H1 (cell line): Measurements from ENCODE around the gene SLC13A5. TPM values are rescaled to one million over a fixed set of nuclear protein-coding genes. Genes with fewer than 3 reads are reported as not detected.
A peak's percentile ranks its signal among the peaks of the same experiment; 100 is the strongest.

ENCODE experiments used
- CTCF ChIA-PET: fragments of 300-600 bp; sonication (Branson Sonifier 250); formaldehyde crosslinking; loops from one replicate; lab custom pipeline; 2021; ENCODE audit not compliant: partially characterized antibody; lab: Charles Lee
- POLR2A ChIA-PET: fragments of 300-600 bp; sonication (Branson Sonifier 250); formaldehyde crosslinking; loops from one replicate; lab custom pipeline; 2021; ENCODE audit warnings: inconsistent platforms; ENCODE audit not compliant: partially characterized antibody; lab: Charles Lee
- DNase-seq, 2 experiments: peaks; one replicate each; pipeline versions ENCODE4 v3.0.0 to v3.0.0-alpha.2; 2010 to 2022; ENCODE audit warnings: low spot score in 2 of 2, low read depth in 1 of 2, mixed read lengths in 1 of 2
- FAIRE-seq: peaks from 2 replicates; lab custom pipeline; 2011; peaks lifted over from hg19 to GRCh38; lab: Jason Lieb, UNC
- H2AFZ ChIP-seq: 2 replicates; pipeline ENCODE4 v1.8.1; 2012; ENCODE audit warnings: low read length, inconsistent platforms
- H2AK5ac ChIP-seq: 2 replicates; pipeline ENCODE4 v1.6.1; 2013; ENCODE audit warnings: low read depth, low read length
- H2BK120ac ChIP-seq: replicated peaks from 2 replicates; pipeline ENCODE3; 2013; ENCODE audit warnings: low read depth, low read length, inconsistent platforms
- H2BK12ac ChIP-seq: 2 replicates; pipeline ENCODE4 v1.6.1; 2013; ENCODE audit warnings: low read depth, low read length
- H2BK15ac ChIP-seq: 2 replicates; pipeline ENCODE4 v1.6.1; 2013; ENCODE audit warnings: low read length
- H2BK20ac ChIP-seq: 2 replicates; pipeline ENCODE4 v1.6.1; 2013; ENCODE audit warnings: low read length
- H2BK5ac ChIP-seq: 2 replicates; pipeline ENCODE4 v1.6.1; 2013; ENCODE audit warnings: low read depth, low read length
- H3K14ac ChIP-seq: 2 replicates; pipeline ENCODE4 v1.6.1; 2013; ENCODE audit warnings: inconsistent platforms; ENCODE audit not compliant: insufficient read length
- H3K18ac ChIP-seq: 2 replicates; pipeline ENCODE4 v1.6.1; 2013; ENCODE audit warnings: low read length; ENCODE audit errors: extremely low read depth
- H3K23ac ChIP-seq: 2 replicates; pipeline ENCODE4 v1.6.1; 2013; ENCODE audit warnings: inconsistent platforms; ENCODE audit not compliant: insufficient read length
- H3K23me2 ChIP-seq: 2 replicates; pipeline ENCODE4 v1.6.1; 2013; ENCODE audit warnings: low read depth, low read length
- H3K27ac ChIP-seq: 2 replicates; pipeline ENCODE4 v1.6.1; 2011; ENCODE audit warnings: low read depth, low read length, inconsistent platforms
- H3K27me3 ChIP-seq, 4 experiments: replicated peaks in 1 of 4; 1 replicate in 1 of 4; 2 replicates in 3 of 4; pipeline versions ENCODE4 v1.6.1 to v1.8.1; 2011 to 2013; ENCODE audit warnings: low read length in 3 of 4, mild to moderate bottlenecking in 3 of 4, inconsistent platforms in 2 of 4, mixed read lengths in 2 of 4, moderate library complexity in 1 of 4; ENCODE audit not compliant: control insufficient read depth in 3 of 4, insufficient read depth in 3 of 4; ENCODE audit errors: extremely low read depth in 1 of 4
- H3K36me3 ChIP-seq, 4 experiments: 2 replicates each; pipeline versions ENCODE4 v1.6.1 to v1.8.1; 2011 to 2013; ENCODE audit warnings: mild to moderate bottlenecking in 4 of 4, low read length in 3 of 4, moderate library complexity in 2 of 4, control low read depth in 1 of 4, inconsistent platforms in 1 of 4; ENCODE audit not compliant: insufficient read depth in 4 of 4, control insufficient read depth in 2 of 4
- H3K4ac ChIP-seq: replicated peaks from 2 replicates; pipeline ENCODE3; 2013; ENCODE audit warnings: low read length, low read depth, mixed read lengths, inconsistent platforms; ENCODE audit not compliant: insufficient read length
- H3K4me1 ChIP-seq, 4 experiments: replicated peaks in 1 of 4; 1 replicate in 1 of 4; 2 replicates in 3 of 4; pipeline versions ENCODE4 v1.6.1 to v1.8.1; 2011 to 2013; ENCODE audit warnings: low read length in 3 of 4, inconsistent platforms in 2 of 4, mixed read lengths in 1 of 4; ENCODE audit not compliant: insufficient read depth in 4 of 4, control insufficient read depth in 3 of 4
- H3K4me2 ChIP-seq, 2 experiments: 2 replicates each; pipeline versions ENCODE4 v1.6.1 to v1.8.1; 2011 to 2013; ENCODE audit warnings: low read depth in 2 of 2, low read length in 2 of 2, control low read depth in 1 of 2, inconsistent platforms in 1 of 2, mild to moderate bottlenecking in 1 of 2; ENCODE audit not compliant: insufficient read depth in 1 of 2
- H3K4me3 ChIP-seq, 4 experiments: fragments of 200-600, 300-600 bp in 1 of 4; sonication (generic), shearing (Covaris generic), sonication (Bioruptor Twin) in 1 of 4; 2 replicates each; pipeline versions ENCODE4 v1.5.1 to v1.8.1; 2011 to 2016; ENCODE audit warnings: low read length in 4 of 4, low read depth in 3 of 4, control low read depth in 2 of 4, inconsistent platforms in 2 of 4, mild to moderate bottlenecking in 2 of 4, mixed read lengths in 1 of 4, moderate library complexity in 1 of 4; ENCODE audit not compliant: insufficient read depth in 2 of 4; ENCODE audit errors: extremely low read depth in 1 of 4
- H3K56ac ChIP-seq: replicated peaks from 2 replicates; pipeline ENCODE3; 2013; ENCODE audit warnings: low read depth, mild to moderate bottlenecking, mixed read lengths, low read length, inconsistent platforms; ENCODE audit not compliant: insufficient read length
- H3K79me1 ChIP-seq: 2 replicates; pipeline ENCODE4 v1.6.1; 2013; ENCODE audit warnings: low read depth, low read length, control low read depth
- H3K79me2 ChIP-seq, 2 experiments: 2 replicates each; pipeline versions ENCODE4 v1.6.1 to v1.8.1; 2012 to 2013; ENCODE audit warnings: low read length in 2 of 2, mild to moderate bottlenecking in 2 of 2, inconsistent platforms in 1 of 2; ENCODE audit not compliant: insufficient read depth in 2 of 2, control insufficient read depth in 1 of 2
- H3K9ac ChIP-seq, 4 experiments: replicated peaks in 1 of 4; 1 replicate in 1 of 4; 2 replicates in 3 of 4; pipeline versions ENCODE4 v1.6.1 to v1.8.1; 2011 to 2013; ENCODE audit warnings: low read depth in 3 of 4, low read length in 3 of 4, control low read depth in 2 of 4, mild to moderate bottlenecking in 2 of 4, moderate library complexity in 2 of 4, inconsistent platforms in 1 of 4; ENCODE audit errors: extremely low read depth in 1 of 4
- H3K9me3 ChIP-seq, 2 experiments: 2 replicates each; pipeline versions ENCODE4 v1.6.1 to v1.8.1; 2012 to 2013; ENCODE audit warnings: mild to moderate bottlenecking in 2 of 2, moderate library complexity in 2 of 2, control low read depth in 1 of 2, inconsistent platforms in 1 of 2, low read depth in 1 of 2, low read length in 1 of 2, mixed read lengths in 1 of 2; ENCODE audit not compliant: insufficient read depth in 2 of 2
- H4K20me1 ChIP-seq, 2 experiments: replicated peaks in 1 of 2; 2 replicates each; pipeline versions ENCODE3 to v1.8.1; 2011 to 2013; ENCODE audit warnings: inconsistent platforms in 2 of 2, low read length in 2 of 2, mild to moderate bottlenecking in 1 of 2; ENCODE audit not compliant: insufficient read depth in 2 of 2, control insufficient read depth in 1 of 2
- H4K5ac ChIP-seq: 2 replicates; pipeline ENCODE4 v1.6.1; 2013; ENCODE audit warnings: low read length, low read depth, mixed read lengths, inconsistent platforms; ENCODE audit not compliant: insufficient read length
- H4K8ac ChIP-seq: 2 replicates; pipeline ENCODE4 v1.8.0; 2013; ENCODE audit warnings: mild to moderate bottlenecking, moderate library complexity, low read length, inconsistent platforms; ENCODE audit not compliant: insufficient read depth; ENCODE audit errors: extremely low read depth
- H4K91ac ChIP-seq: replicated peaks from 2 replicates; pipeline ENCODE3; 2013; ENCODE audit warnings: low read length, mixed read lengths, inconsistent platforms; ENCODE audit not compliant: insufficient read length
- CREB1 ChIP-seq: IDR thresholded peaks from 2 replicates; pipeline ENCODE4 v1.6.1; 2012; ENCODE audit warnings: inconsistent platforms
- E2F6 ChIP-seq: IDR thresholded peaks from 2 replicates; pipeline ENCODE4 v1.6.1; 2012; ENCODE audit warnings: inconsistent platforms
- EP300 ChIP-seq, 2 experiments: IDR thresholded peaks; 1 replicate in 1 of 2; 2 replicates in 1 of 2; pipeline ENCODE4 v1.6.1; 2011 to 2012; ENCODE audit warnings: low read depth in 2 of 2, low read length in 2 of 2, mild to moderate bottlenecking in 2 of 2, borderline replicate concordance in 1 of 2, inconsistent platforms in 1 of 2, moderate library complexity in 1 of 2
- HDAC6 ChIP-seq: IDR thresholded peaks from one replicate; pipeline ENCODE4 v1.7.1; 2012; ENCODE audit warnings: low read depth, mild to moderate bottlenecking, inconsistent platforms, low read length, moderate library complexity
- KDM5A ChIP-seq: fragments of 200-600 bp; IDR thresholded peaks from 2 replicates; pipeline ENCODE4 v1.7.1; 2012; ENCODE audit warnings: mild to moderate bottlenecking, low read length, inconsistent platforms, mixed read lengths
- MAX ChIP-seq: IDR thresholded peaks from 2 replicates; pipeline ENCODE4 v1.6.1; 2012; ENCODE audit warnings: inconsistent platforms
- NRF1 ChIP-seq: IDR thresholded peaks from 2 replicates; pipeline ENCODE4 v1.6.1; 2011; ENCODE audit warnings: mild to moderate bottlenecking, low read depth, low read length, improper control_type of control experiment
- RBBP5 ChIP-seq: IDR thresholded peaks from 2 replicates; pipeline ENCODE4 v1.7.1; 2012; ENCODE audit warnings: low read depth, mild to moderate bottlenecking, inconsistent platforms, low read length, moderate library complexity, borderline replicate concordance
- WGBS, 2 experiments: shearing (Covaris generic) in 1 of 2; methylation state at CpG; one replicate each; pipeline versions ENCODE4 v1.1.6 to v1.1.7; 2013 to 2015; ENCODE audit warnings: low lambda C conversion rate in 2 of 2, mixed read lengths in 2 of 2, inconsistent platforms in 1 of 2, low coverage in 1 of 2, missing lambda C conversion rate in 1 of 2; ENCODE audit not compliant: insufficient replicate concordance in 2 of 2, insufficient coverage in 1 of 2, insufficient read length in 1 of 2; ENCODE audit errors: extremely low coverage in 1 of 2, missing lambda C conversion rate in 1 of 2; 5-methylcytosine and 5-hydroxymethylcytosine counted together
- polyA plus RNA-seq, 7 experiments: library from polyadenylated mRNA; depleted of rRNA in 3 of 7; stranded (reverse) in 5 of 7; unstranded in 2 of 7; fragments of >200 nt in 5 of 7; fragments of 200-250 nt in 2 of 7; gene quantifications; 1 replicate in 5 of 7; 2 replicates in 1 of 7; 4 replicates in 1 of 7; pipeline versions ENCODE4 v1.2.1 to v1.2.3, GENCODE V29; 2011 to 2013; ENCODE audit warnings: missing spikeins in 2 of 7, mixed read lengths in 2 of 7
- total RNA-seq: library from RNA; stranded (reverse); fragmentation: NEBNext Ultra II Directional; extraction: Animal tissue kit (Norgen Biotek cat#: 25700); gene quantifications from 2 replicates; pipeline ENCODE4 v1.2.1, GENCODE V29; 2021
- TF ChIP-seq, protein P1 (sequence below): IDR thresholded peaks from 2 replicates; pipeline ENCODE4 v1.6.1; 2012; ENCODE audit warnings: low read length, inconsistent platforms

The SLC13A5 gene
- total and polyA plus RNA-seq, 2 of the 8 experiments (the other 6 are each of a cell fraction or from before 2014, with no cell fraction given), result 2.1 to 2.6 TPM

- Histone ChIP-seq H3K79me1 (no peaks in the 10 kb centered on the region; the same call in 1 of the 2 replicates), H3K79me2 (peaks cover 0 to 25% of the 10 kb centered on the region in 2 experiments; a peak in 2 of 4 replicates), H3K23ac (no peak overlapping the region), H4K5ac (peak overlapping the region; percentile 42), H4K8ac (peak overlapping the region; percentile 85), H3K27me3 (peaks cover 4 to 33% (median 24%) of the 10 kb centered on the region in 4 experiments), H3K4me1 (peaks cover 3 to 22% (median 14%) of the 10 kb centered on the region in 4 experiments), H2BK20ac (no peak overlapping the region), H3K18ac (peak overlapping the region; percentile 44), H4K91ac (peak overlapping the region; percentile 96), H2AK5ac (no peak overlapping the region), H3K9me3 (no peaks in the 10 kb centered on the region; a peak in 1 of 4 replicates), H3K36me3 (peaks cover 0 to 10% (median 2%) of the 10 kb centered on the region in 4 experiments; a peak in 3 of 8 replicates), H2BK120ac (no peak overlapping the region), H3K4me3 (peak overlapping the region; percentile 84 to 100 (median 88)), H4K20me1 (peaks cover 0 to 2% of the 10 kb centered on the region in 2 experiments), H3K56ac (no peak overlapping the region), H3K27ac (no peak overlapping the region), H2BK15ac (peak overlapping the region; percentile 85; the same call in 1 of the 2 replicates), H3K23me2 (peaks cover 19% of the 10 kb centered on the region), H3K4me2 (peak overlapping the region; percentile 91 to 98), H3K14ac (no peak overlapping the region), H3K4ac (peak overlapping the region; percentile 66), H3K9ac (peak overlapping the region in 2 of 4 experiments; percentile 15 to 18; a peak in 2 of 7 replicates), H2BK5ac (peak overlapping the region; percentile 88; the same call in 1 of the 2 replicates), H2BK12ac (peak overlapping the region; percentile 80; the same call in 1 of the 2 replicates), H2AFZ (0 out of 2 replicates have a peak overlapping the region, but pooled peaks have one; percentile 83)
- ChIA-PET CTCF (interaction anchor here (0.7 kb wide), 1 partner anchor 11 kb away, joined by 3 read pairs; the partner anchor contains the start of gene TXNDC17), POLR2A (interaction anchor here (1.2 kb wide), 2 partner anchors 11 to 14 kb away, joined by 6 to 11 read pairs; partner anchors contain the start of genes KIAA0753 and TXNDC17)
- DNase-seq, result no peak
- no peak for FAIRE-seq
- 66% methylated on average over 34 of the region's 47 CpGs; no CpG with 5 or more reads in 1 of the 2 experiments for WGBS, 2 experiments
- TF ChIP-seq HDAC6 (no peak), E2F6 (peak; percentile 99), EP300 (IDR thresholded peaks at IDR 0.05; ENCODE audit: borderline replicate concordance in 1 of 2, low read depth in 2 of 2, low read length in 2 of 2) (no peak), NRF1 (no peak), KDM5A (no peak), RBBP5 (no peak), MAX (peak; percentile 98), CREB1 (no peak)
- TF ChIP-seq, protein P1, sequence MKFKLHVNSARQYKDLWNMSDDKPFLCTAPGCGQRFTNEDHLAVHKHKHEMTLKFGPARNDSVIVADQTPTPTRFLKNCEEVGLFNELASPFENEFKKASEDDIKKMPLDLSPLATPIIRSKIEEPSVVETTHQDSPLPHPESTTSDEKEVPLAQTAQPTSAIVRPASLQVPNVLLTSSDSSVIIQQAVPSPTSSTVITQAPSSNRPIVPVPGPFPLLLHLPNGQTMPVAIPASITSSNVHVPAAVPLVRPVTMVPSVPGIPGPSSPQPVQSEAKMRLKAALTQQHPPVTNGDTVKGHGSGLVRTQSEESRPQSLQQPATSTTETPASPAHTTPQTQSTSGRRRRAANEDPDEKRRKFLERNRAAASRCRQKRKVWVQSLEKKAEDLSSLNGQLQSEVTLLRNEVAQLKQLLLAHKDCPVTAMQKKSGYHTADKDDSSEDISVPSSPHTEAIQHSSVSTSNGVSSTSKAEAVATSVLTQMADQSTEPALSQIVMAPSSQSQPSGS, result no peak
Observed at GRCh38 chr17:6651919-6652452, 61.2 kb downstream of the SLC13A5 start.
